Measurements from ENCODE around the gene BANF1.

Gene BANF1, protein sequence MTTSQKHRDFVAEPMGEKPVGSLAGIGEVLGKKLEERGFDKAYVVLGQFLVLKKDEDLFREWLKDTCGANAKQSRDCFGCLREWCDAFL

DNA sequence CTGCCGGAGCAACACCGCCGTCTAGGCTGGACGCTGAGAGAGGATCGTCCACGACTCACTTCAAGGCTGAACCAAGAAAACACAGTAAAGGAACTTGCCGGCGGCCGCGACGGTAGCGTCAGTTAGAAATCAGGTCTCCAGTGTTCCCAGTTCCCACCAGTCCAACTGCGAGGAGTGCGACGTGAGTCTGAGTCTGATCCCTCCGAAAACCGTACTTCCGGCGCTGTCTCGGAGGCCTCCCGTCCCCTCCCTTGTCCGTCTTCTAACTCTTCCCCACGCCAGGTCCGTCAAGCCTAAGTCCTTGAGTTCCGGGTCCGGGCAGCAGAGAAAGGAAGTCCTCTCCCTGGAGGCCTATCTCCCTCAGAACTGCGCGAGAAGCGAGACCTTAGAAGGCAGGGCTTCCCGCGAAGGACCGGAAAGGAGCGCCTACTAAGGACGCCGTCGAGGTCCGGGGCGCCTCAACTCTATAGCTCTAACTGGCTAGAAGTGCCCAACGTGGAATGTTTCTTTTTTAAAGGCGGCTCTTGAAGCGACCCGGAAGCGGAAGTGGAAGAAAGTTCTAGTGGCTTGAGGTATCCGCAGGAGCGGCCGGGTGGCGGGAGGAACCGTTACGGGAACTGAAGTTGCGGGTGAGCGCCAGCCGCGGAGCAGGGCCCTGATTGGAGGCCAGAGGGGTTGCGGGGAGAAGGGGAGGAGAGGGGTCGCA is at the start of gene BANF1, which contains the start of gene EIF1AD:
Gene BANF1, plus strand, starts transcription at position 562 of the 706 bp plus-strand sequence. CDS start 748 bp downstream, outside the sequence.
Gene EIF1AD, minus strand, starts transcription at position 216 of the 706 bp plus-strand sequence. CDS start 1,768 bp downstream, outside the sequence.
- DNase-seq = peak; percentile 98

DNA sequence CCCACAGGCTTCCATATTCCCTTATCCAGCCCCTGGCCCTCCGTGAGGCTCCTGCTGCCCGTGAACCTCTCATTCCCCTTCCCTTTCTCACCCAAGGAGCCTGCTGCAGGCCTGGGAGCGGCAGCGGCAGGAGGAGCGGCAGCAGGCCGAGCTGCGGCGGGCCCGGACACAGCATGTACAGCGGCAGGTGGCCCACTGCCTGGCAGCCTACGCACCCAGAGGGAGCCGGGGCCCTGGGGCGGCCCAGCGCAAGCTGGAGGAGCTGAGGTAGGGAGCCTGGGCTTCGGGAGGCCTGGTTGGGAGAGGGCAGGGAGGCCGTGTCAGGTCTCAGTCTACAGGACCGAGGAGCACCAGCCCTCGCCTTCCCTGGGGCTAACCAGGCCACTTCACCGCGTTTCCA is 48.8 kb upstream of the BANF1 start:
- no peak for DNase-seq

DNA sequence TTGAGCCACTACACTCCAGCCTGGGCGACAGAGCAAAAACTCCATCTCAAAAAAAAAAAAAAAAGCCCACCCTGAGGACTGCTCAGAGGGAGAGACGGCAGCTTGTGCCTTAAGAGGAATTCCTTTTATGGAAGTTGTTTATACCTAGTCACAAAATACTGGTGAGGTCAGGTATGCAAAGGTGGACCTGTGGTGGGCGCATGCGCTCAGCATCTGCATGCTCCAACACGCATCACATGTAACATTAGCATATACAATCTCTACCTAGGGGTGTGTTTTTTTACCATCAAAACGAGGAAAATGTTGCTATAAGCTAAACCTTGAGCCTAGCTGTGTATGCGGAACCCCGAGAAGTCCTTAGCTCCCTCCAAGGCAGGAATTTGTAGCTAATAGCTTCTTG is 47.5 kb upstream of the BANF1 start:
- DNase-seq = no peak

DNA sequence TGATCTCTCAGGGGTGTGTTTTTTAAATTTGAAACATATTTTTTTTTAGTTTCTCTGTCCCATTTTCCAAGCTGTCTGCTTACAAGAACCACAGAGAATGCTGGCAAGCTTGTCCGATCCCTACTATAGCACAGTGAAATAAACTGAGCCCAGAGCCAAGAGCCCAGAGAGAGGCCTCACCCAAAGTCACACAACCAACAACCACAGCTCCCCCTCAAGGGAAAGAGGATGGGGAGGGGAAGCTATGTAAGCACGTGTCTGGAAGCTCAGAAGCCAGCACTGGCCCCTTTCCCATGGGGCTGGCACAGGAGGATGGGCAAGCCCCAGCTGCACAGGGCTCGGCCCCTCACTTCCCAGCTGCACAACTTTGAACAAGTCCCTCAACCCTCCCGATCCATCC is 44.0 kb upstream of the BANF1 start:
- DNase-seq = no peak

DNA sequence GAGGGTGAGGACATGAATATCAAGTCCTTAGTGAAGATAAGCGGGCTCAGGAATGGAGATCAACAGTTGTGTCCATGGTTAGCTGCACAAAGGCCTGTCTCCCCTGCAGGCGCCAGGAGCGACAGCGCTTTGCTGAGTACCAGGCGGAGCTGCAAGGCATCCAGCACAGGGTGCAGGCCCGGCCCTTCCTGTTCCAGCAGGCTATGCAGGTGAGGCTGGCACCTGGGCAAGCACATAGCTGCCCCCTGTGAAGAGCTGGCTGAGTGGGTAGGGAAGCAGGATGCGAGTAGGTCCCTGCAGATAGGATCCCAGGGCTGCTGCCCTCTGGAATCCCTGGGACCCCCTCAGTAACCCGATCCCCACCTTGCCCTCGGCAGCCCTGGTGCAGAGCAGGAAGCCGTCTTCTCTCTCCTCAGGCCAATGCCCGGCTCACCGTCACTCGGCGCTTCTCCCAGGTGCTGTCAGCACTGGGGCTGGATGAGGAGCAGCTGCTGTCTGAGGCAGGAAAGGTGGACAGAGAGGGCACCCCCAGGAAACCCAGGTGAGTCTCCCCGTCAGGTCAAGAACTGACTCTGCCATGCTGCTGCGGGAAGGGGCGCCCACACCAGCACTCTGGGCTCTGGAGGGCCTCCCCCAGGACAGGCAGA is 43.4 kb upstream of the BANF1 start:
- no peak for DNase-seq

DNA sequence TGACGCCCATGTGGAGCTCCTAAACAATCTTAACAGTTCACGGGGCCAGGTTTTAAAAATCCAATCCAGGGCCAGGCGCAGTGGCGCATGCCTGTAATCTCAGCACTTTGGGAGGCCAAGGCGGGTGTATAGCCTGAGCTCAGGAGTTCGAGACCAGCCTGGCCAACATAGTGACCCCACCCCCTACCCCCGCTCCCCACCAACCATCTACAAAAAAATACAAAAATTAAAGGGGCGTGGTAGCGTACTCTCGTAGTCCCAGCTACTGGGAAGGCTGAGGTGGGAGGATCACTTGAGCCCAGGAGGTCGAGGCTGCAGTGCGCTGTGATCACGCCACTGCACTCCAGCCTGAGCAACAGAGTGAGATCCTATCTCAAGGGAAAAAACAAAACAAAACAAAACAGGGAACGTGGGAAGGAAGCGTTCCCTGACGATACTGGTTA is 41.5 kb upstream of the BANF1 start:
- no peak for DNase-seq

- peak; percentile 98 for DNase-seq
Measured at GRCh38 chr11:65961267-65962140, 40.8 kb upstream of the BANF1 start, which contains the start of gene SART1. TSS of gene SART1 (plus strand) at chr11:65961734. CDS start at chr11:65961781, 47 bp downstream.

- DNase-seq = no peak
Measured at GRCh38 chr11:65962141-65962564, 40.1 kb upstream of the BANF1 start.

GRCh38 chr11:65964906-65965305 is 37.4 kb upstream of the BANF1 start:
- no peak for DNase-seq

DNA sequence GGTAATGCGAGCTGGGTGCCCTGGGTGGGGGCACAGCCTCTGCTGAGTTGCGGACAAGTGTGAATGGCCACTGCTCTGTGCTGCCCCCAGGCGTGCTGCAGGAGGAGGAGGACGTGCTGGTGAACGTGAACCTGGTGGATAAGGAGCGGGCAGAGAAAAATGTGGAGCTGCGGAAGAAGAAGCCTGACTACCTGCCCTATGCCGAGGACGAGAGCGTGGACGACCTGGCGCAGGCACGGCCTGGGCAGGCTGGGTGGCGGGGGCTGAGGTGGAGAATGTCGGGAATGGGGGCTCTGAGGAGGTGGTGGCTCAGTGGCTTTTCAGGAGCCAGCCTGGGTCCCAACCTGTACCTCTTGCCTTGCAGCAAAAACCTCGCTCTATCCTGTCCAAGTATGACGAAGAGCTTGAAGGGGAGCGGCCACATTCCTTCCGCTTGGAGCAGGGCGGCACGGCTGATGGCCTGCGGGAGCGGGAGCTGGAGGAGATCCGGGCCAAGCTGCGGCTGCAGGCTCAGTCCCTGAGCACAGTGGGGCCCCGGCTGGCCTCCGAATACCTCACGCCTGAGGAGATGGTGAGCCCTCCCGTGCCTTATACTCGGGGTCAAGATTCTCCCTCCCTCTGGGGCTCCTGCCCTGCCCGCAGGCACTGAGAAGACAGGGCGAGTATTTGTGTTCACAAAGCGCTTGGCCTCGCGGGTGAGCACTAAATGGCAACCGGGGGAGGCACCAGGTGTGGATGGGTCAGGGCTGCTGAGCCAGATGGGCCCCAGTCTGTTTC is 36.1 kb upstream of the BANF1 start:
- DNase-seq = no peak

- DNase-seq = no peak
Measured at GRCh38 chr11:65967329-65967934, 34.9 kb upstream of the BANF1 start.

DNA sequence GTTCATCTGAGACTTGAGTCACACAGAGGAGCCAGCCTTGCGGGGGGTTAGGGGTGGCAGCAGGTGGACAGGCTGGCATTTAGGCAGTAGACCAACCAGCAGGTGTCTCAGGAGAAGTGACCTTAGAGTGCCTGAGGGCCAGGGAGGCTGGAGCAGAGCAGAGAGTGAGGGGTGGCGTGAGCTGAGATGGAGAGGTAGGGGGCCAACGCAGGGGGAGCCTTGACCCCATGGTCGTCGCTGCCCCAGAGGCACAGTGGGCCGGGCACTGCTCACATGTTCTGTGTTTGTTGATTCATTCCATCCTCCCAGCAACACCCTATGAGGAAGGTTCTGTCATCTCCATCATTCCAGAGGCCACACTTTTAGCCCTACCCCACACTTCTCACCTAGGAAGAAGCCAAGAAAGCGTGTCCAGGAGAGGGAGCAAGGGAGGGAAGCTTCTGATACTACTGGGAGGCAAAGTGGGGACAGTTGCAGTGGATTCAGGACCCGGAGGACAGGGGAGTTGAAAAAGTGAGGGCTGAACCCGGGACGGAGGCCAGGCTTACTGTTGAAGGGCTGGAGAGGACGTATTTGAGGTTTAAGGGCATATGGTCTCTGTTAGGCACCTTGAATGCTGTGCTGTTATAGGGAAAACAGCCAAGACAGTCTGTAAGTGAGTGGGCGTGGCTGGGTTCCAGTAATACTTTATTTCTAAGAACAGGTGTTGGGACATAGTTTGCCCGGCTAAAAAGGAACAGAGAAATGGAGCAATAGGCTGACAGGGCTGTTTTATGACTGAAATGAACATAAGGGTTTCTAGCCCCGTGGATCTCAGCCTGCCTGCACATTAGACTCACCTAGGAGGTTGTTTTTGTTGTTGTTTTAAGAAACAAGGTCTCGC is 33.5 kb upstream of the BANF1 start:
- no peak for DNase-seq

DNA sequence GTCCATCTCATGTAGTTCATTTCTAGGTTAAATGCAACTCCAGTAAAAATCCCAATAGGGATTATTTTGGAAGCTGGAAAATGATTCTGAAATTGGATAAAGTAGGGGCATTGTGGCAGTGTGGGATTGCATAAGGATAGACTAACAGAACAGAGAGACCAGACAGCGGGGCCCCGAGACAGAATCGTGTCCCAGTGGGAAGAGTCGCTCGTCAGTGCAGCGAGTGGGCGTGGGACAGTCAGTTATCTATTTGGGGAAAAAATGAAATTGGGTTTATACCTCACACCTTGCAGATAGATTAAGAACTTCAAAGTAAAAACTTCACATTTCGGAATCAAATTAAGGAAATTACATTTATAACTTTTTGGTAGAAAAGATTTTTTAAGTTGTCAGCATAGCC is 30.2 kb upstream of the BANF1 start:
- DNase-seq = no peak

- no peak for DNase-seq
Measured at GRCh38 chr11:65973439-65974110, 28.7 kb upstream of the BANF1 start.

DNA sequence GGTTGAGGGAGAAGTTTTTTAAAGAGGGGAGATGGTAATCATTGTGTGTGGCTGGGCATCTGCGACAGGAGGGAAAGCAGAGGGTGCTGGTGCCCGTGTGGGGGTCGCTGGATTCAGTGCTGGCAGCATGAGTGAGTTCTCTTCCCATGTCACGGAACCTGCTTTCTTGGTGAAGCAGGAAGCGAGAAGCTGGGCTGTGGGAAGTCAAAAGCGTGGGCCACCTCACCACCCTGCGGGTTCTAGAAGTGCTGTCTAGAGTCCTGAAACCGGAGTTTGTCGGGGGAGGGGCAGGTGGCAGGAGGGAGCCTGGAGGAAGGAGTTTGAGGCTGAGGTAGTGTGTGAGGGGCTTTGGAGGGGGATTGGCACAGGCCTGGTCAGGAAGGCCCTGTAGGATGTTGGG is 26.5 kb upstream of the BANF1 start:
- no peak for DNase-seq

DNA sequence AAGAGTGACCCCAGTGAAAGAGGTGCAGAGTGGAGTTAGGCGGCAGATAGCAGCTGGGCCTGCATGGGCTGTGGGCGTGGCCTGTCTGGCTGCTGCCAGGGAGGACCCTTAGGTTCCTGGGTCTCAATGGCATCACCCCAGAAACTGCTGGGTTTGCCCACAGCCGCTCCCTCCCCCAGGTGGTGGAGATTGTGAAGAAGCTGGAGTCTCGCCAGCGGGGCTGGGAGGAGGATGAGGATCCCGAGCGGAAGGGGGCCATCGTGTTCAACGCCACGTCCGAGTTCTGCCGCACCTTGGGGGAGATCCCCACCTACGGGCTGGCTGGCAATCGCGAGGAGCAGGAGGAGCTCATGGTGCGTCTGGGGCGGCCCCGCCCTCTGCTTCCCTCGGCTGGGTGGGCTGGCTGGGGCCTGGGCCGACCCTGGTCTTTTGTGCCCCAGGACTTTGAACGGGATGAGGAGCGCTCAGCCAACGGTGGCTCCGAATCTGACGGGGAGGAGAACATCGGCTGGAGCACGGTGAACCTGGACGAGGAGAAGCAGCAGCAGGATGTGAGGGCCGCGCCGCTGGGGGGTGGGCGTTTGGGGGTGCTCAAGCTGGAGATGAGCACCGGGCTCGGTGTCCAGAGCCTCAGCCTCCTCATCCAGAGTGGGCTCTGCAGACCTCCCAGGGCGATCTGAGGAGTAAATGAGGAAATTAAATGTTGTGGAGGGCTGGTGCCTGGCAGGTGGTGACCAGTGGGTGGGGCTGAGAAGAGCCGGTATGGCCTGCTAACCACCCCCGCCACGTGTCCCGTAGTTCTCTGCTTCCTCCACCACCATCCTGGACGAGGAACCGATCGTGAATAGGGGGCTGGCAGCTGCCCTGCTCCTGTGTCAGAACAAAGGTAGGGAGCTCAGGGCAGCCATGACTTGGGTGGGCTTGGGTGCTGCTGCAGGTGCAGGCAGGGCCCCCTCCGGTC is 25.8 kb upstream of the BANF1 start:
- DNase-seq = no peak

DNA sequence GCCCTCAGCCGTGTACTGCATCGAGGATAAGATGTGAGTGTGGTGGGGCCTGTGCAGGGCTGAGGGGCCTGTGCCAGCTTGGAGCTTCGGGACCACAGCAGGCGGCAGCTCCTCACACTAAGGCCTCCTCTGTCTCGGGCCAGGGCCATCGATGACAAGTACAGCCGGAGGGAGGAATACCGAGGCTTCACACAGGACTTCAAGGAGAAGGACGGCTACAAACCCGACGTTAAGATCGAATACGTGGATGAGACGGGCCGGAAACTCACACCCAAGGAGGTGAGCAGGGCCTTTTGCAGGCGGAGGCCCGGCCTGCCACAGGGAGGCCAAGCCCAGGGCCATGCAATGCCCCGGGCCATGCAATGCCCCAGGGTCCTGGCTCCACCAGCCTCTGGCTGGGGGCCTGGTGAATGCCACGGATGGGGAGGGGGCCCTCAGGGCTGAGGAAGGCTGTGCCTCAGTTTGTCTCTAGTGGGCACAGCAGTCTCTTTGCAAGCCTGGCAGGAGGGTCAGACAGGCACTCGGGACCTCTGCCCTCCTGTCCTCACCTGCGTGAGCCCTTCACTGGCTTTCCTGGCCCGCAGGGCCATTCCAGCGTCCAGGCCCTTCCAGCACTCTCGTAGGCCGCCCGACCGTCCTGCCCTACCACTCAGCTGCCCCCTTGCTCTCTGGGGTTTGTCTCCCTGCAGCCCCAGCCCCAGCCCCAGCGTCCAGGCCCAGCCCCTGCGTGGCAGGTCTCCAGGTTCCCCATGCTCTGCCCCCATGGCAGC is 24.5 kb upstream of the BANF1 start:
- DNase-seq = no peak
